ENCODE results near the gene RAX. TPM values are rescaled to one million over a fixed set of nuclear protein-coding genes. Genes with fewer than 3 reads are reported as not detected.

Gene RAX
- total RNA-seq, 1 donor from 2014 or later, result not detected

DNA sequence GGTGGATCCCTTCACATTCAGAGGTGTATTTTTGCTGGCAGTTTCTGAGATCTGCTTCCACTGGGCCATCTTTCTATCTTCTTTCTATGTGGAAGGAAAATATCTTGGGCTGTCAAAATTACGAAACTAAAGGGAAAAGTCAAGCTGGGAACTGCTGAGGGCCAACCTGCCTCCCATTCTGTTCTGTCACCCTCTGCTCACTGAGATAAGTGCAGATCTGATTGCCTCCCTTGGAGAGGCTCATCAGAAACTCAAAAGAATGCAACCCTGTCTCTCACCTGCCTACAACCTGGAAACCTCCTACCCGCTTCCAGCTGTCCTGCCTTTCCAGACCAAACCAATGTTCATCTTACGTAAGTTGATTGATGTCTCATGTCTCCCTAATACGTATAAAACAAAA is 26.5 kb downstream of the RAX start:
- no peak overlapping the region for H3K4me3 ChIP-seq (ENCODE audit: low read depth, low read length)
- TF ChIP-seq, protein P1, sequence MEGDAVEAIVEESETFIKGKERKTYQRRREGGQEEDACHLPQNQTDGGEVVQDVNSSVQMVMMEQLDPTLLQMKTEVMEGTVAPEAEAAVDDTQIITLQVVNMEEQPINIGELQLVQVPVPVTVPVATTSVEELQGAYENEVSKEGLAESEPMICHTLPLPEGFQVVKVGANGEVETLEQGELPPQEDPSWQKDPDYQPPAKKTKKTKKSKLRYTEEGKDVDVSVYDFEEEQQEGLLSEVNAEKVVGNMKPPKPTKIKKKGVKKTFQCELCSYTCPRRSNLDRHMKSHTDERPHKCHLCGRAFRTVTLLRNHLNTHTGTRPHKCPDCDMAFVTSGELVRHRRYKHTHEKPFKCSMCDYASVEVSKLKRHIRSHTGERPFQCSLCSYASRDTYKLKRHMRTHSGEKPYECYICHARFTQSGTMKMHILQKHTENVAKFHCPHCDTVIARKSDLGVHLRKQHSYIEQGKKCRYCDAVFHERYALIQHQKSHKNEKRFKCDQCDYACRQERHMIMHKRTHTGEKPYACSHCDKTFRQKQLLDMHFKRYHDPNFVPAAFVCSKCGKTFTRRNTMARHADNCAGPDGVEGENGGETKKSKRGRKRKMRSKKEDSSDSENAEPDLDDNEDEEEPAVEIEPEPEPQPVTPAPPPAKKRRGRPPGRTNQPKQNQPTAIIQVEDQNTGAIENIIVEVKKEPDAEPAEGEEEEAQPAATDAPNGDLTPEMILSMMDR (conservative IDR thresholded peaks at IDR 0.05; ENCODE audit: low read depth, low read length), result no peak
- no peak for DNase-seq (ENCODE audit: low read depth)

DNA sequence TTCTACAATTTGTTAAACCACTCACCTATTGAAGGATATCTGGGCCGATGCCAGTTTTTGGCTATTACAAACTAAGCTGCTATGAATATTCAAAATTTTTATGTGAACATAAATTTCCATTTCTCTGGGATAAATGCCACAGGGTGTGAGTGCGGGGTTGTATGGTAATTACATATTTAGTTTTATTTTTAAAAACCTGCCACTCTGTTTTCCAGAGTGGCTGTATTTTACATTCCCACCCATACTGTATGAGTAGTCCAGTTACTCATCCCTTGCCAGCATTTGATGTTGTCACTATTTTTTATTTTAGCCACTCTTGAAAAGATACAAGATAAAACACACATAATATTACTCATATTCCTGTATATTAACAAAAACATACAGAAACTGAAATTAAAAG is 30.3 kb downstream of the RAX start:
- DNase-seq (ENCODE audit: low read depth), result no peak
- TF ChIP-seq, protein P1 (conservative IDR thresholded peaks at IDR 0.05; ENCODE audit: low read depth, low read length), result no peak
- H3K4me3 ChIP-seq (ENCODE audit: low read depth, low read length), result no peak overlapping the region

DNA sequence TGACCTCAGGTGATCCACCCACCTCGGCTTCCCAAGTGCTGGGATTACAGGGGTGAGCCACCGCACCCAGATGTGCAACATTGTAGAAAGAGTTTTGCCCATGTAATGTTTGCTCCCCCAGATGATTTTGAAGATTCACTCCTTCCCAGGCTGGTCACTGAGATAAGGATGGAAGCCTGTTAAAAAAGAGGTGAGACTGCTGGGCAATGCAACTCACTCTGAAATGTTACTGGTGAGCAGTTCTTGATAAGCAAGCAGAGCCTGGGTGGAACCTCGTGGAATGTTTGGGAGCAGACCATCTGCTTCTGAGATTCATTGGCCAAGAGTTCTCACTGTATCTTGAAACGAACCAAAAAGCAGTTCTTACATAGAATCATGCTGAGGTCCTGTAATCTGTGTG is 33.6 kb downstream of the RAX start:
- DNase-seq (ENCODE audit: low read depth), result no peak
- TF ChIP-seq, protein P1 (conservative IDR thresholded peaks at IDR 0.05; ENCODE audit: low read depth, low read length), result no peak
- no peak overlapping the region for H3K4me3 ChIP-seq (ENCODE audit: low read depth, low read length)

DNA sequence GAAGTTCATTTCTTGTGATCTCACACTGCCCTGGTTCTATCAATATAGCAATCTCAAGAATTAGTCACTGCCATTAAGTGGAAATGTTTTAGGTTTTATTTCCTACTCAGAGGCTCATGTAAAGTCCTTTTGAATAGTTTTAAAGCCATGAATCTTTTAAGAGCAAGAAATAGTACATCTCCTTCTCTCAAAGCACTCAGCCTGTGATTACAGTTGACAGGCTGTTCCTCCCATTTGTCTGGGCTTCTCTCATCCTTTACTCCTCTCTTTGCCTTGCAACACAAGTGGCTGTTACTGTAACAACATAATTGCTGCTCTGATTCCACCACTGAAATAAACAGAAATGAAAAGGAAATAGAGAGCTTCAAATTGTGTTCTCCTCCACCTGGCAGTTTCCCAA is 34.9 kb downstream of the RAX start:
- no peak overlapping the region for H3K4me3 ChIP-seq (ENCODE audit: low read depth, low read length)
- DNase-seq (ENCODE audit: low read depth), result no peak
- TF ChIP-seq, protein P1 (conservative IDR thresholded peaks at IDR 0.05; ENCODE audit: low read depth, low read length), result no peak

DNA sequence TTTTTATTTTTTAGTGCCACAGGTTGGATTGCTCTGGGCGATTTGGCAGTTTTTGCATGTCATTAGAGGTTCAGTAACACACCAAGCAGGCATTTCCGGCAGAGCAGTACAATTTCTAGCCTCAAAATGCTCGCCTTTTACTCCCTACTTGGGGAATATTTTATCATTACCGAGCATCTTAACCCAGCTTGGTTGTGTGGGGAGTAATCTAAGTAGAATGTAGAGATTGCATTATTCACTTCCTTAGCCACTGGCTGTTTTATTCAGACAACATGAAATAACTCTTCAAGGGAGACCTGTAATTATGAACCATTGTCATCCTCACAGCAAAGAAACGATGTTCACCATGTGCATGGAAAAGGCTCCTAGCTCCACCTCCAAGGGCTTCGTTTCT is 40.2 kb downstream of the RAX start:
- TF ChIP-seq, protein P1 (conservative IDR thresholded peaks at IDR 0.05; ENCODE audit: low read depth, low read length), result no peak
- no peak for DNase-seq (ENCODE audit: low read depth)
- no peak overlapping the region for H3K4me3 ChIP-seq (ENCODE audit: low read depth, low read length)

DNA sequence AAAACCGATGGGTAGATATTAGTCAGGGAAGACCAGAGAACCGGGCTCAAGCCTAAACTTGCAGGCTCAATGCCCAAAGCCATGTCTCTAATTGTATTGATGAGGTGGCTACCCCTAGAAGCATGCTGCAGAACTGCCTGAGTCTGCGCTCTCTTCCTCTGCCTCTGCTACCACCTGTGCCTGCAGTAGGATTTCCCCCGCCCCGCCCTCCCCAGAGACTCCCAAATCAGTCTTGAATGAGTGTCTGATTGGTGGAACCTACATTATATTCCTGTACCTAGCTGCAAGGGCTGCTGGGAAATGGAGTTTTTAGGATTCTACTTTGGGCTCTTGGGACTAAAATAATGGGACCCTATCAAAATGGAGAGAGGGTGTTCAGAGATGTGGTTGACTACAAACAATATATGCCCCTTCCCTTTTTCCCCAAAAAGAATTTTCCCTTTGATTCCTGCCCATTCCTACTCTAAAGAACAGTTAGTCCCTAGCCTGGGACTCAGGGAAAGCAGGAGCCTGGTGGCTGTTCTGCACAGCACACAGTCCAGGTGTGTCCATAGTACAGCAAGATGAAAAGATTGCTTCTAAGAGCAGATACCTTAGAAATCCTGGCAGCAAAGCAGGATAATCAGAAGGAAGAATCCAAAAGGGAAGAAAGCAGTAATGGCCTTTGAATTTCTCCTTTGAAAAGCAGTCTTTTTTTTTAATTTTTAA is 40.8 kb downstream of the RAX start:
- DNase-seq (ENCODE audit: low read depth), result no peak
- TF ChIP-seq, protein P1 (conservative IDR thresholded peaks at IDR 0.05; ENCODE audit: low read depth, low read length), result no peak
- no peak overlapping the region for H3K4me3 ChIP-seq (ENCODE audit: low read depth, low read length)

DNA sequence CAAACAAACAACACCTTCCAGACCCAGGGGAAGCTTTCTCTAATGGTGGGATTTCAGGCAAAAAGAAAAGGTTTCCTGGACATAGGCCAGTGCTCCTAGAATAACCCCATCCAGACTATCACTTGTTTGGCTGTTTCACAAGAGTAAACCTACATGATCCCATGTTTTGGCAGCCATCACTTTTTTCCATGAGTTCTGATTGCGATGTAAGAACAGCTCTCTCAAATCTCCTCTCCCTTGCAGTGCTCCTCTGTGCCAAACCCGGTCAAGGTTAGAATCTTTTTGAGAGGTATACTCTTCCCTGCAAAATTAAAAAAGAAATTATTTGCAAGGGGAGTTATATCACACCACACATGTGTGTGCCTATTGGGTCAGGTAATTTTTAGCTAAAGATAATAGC is 41.4 kb downstream of the RAX start:
- TF ChIP-seq, protein P1 (conservative IDR thresholded peaks at IDR 0.05; ENCODE audit: low read depth, low read length), result no peak
- no peak overlapping the region for H3K4me3 ChIP-seq (ENCODE audit: low read depth, low read length)
- no peak for DNase-seq (ENCODE audit: low read depth)

All from epithelial cell of proximal tubule (primary cell).